ENCODE measurements around the gene CYP3A5. TPM values are rescaled to one million over a fixed set of nuclear protein-coding genes. Genes with fewer than 3 reads are reported as not detected.
A peak's percentile ranks its signal among the peaks of the same experiment; 100 is the strongest.

CYP3A5 gene
- total RNA-seq, 1 donor from 2014 or later, result 15.5 TPM

DNA sequence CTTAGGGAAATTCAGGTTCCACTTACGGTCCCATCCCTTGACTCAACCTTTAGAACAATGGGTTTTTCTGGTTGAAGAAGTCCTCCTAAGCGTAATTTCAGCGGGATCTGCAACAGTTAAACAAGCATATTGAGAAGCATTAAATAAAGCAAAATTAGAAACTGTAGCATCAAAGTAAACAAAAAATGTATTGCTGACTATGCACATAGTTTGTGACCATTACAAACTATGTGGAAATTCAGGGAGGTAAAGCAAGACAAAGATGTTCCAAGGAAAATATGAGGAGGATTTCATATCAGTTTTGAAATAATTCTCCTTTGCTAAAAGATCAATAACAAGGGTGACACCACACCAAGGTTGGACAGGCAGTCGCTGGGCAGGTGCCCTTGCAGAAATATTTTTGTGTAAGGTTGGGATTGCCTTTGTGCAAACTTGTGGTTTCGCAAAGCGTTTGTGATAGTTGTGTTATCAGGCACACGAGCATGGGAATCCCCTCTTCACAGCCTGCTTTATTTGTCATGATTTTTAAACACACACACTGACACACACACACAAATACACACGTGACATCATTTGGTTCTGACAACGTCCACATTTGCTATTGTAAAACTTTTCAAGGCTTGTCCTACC lies 5.4 kb upstream of the CYP3A5 start:
- no peak overlapping the region for H3K4me3 ChIP-seq
- TF ChIP-seq, protein P1, sequence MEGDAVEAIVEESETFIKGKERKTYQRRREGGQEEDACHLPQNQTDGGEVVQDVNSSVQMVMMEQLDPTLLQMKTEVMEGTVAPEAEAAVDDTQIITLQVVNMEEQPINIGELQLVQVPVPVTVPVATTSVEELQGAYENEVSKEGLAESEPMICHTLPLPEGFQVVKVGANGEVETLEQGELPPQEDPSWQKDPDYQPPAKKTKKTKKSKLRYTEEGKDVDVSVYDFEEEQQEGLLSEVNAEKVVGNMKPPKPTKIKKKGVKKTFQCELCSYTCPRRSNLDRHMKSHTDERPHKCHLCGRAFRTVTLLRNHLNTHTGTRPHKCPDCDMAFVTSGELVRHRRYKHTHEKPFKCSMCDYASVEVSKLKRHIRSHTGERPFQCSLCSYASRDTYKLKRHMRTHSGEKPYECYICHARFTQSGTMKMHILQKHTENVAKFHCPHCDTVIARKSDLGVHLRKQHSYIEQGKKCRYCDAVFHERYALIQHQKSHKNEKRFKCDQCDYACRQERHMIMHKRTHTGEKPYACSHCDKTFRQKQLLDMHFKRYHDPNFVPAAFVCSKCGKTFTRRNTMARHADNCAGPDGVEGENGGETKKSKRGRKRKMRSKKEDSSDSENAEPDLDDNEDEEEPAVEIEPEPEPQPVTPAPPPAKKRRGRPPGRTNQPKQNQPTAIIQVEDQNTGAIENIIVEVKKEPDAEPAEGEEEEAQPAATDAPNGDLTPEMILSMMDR (IDR thresholded peaks at IDR 0.05), result no peak
- ATAC-seq (no peak), DNase-seq (no peak)
- no peaks in the 10 kb centered on the region for H3K4me1 ChIP-seq
- H3K27me3 ChIP-seq (ENCODE audit: low read depth), result no peaks in the 10 kb centered on the region
- no peaks in the 10 kb centered on the region for H3K36me3 ChIP-seq
- no peak overlapping the region for H3K27ac ChIP-seq
- no peaks in the 10 kb centered on the region for H3K9me3 ChIP-seq
- intact Hi-C loops (cut with DNase I), result no loop called here

DNA sequence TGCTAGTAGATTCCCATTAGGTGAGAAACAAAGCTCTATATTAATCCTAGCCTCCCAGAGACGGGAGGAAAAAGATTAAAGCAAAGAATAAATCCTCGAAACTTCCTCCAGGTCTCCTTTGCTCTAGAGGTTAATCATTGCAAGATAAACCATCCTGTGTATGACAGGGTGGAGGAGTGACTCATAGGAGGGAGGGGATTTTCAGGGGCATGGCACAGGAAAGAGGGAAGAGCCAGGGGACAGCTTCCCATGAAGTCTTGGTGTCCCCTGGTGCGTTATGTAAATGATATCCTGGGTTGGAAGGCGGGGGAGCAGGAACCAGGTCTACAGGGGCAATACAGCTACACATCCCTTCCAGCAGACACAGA lies 780 bp downstream of the CYP3A5 start:
- Histone ChIP-seq H3K36me3 (no peaks in the 10 kb centered on the region), H3K27me3 (ENCODE audit: low read depth) (no peaks in the 10 kb centered on the region), H3K4me1 (peaks cover 5% of the 10 kb centered on the region), H3K27ac (no peak overlapping the region), H3K9me3 (no peaks in the 10 kb centered on the region), H3K4me3 (peak overlapping the region; percentile 47)
- ATAC-seq (peak; percentile 52 to 78), DNase-seq (no peak)
- intact Hi-C loops (cut with DNase I), result no loop called here
- TF ChIP-seq, protein P1 (IDR thresholded peaks at IDR 0.05), result no peak

DNA sequence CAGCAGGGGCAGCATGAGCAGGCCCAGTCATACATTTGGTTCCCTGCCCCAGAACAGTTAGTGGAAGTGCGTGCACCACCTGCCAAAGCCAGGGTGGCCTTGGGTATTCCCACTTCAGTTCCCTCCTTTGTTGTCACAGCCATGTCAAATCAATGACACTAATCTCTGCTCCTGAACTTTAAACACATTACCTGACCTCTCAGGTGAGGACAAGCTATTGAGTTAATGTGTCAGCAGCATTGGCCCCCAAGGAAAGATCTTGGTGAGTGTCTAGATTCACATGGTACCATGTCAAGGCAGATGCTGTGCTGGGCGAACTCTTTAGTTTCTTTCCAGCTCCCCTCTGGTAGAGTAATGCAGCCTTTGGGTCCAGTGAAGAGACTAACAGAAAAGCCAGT lies 2.1 kb downstream of the CYP3A5 start:
- no peak for ATAC-seq
- DNase-seq, result no peak
- Histone ChIP-seq H3K4me3 (peak overlapping the region; percentile 47), H3K9me3 (no peaks in the 10 kb centered on the region), H3K27me3 (ENCODE audit: low read depth) (no peaks in the 10 kb centered on the region), H3K4me1 (peaks cover 5% of the 10 kb centered on the region), H3K36me3 (peaks cover 8% of the 10 kb centered on the region), H3K27ac (no peak overlapping the region)
- intact Hi-C loops (cut with DNase I), result no loop called here
- TF ChIP-seq, protein P1 (IDR thresholded peaks at IDR 0.05), result no peak

DNA sequence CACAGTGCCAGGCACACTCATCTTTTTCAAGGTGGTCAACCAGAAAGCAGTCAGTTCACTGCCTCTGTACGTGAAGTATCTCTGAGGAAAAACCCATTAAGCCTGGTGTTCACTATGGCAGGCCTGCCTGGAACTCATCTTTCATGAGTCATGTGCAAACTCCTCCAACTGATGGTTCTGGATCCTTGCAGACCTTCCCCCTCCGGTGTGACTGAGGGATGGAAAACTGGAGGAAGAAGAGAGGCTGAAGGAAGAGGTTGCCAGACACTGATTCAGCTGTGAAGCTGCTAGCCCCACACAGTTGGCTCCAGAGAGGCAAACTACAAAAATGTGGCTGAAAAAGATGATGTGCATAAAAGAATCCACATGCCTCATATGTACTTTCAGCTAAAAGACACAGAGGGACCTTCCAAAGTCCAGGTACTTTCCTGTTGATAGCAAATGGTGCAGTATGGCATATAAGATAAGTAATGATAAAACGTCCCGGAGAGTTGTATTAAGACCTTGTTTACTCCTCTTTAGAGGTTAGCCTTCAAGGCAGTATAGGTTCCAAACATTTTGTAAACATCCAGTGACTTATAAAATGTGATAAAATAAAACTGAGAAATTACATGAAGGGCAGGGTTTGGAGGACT lies 2.7 kb downstream of the CYP3A5 start:
- peaks cover 13% of the 10 kb centered on the region for H3K36me3 ChIP-seq
- no peak for ATAC-seq
- TF ChIP-seq, protein P1 (IDR thresholded peaks at IDR 0.05), result no peak
- no peaks in the 10 kb centered on the region for H3K27me3 ChIP-seq (ENCODE audit: low read depth)
- H3K9me3 ChIP-seq, result no peaks in the 10 kb centered on the region
- H3K4me1 ChIP-seq, result peaks cover 5% of the 10 kb centered on the region
- H3K27ac ChIP-seq, result no peak overlapping the region
- intact Hi-C loops (cut with DNase I), result no loop called here
- no peak overlapping the region for H3K4me3 ChIP-seq
- DNase-seq, result no peak

DNA sequence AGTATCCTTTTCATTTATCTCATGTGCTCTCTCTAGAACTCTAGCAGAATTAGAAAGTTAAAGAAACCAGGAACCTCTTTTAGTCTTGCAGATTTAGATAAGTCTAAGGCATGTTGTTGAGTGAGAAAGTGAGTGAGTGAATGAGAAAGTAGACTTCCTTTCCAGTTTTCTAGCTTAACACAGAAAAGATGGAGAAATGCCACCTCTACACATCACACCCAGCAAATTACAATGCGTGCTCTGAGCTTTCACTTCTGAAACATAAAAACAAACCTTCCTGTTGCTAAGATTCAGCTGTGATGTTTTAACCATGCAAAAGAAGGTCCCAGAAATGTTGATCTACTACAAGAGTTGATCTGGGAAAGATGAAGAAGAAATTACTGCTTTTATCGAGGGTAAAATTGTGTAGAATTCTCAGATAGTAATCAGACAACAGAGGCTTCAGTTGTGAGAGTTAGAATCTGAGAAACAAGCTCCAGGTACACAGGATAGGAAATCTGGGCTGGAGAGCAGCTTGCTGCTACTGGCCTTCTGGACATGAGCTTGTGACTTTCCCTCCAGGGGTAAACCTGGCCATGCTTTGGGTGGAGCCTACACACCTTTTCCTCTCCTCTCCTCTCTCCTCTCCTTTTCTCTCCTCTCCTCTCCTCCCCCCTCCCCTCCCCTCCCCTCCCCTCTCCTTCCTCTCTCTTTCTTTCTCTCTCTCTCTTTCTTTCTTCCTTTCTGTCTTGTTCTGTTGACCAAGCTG lies 4.6 kb downstream of the CYP3A5 start:
- ATAC-seq (no peak), DNase-seq (no peak)
- peaks cover 17% of the 10 kb centered on the region for H3K36me3 ChIP-seq
- intact Hi-C loops (cut with DNase I), result no loop called here
- TF ChIP-seq, protein P1 (IDR thresholded peaks at IDR 0.05), result no peak
- peaks cover 5% of the 10 kb centered on the region for H3K4me1 ChIP-seq
- no peak overlapping the region for H3K4me3 ChIP-seq
- no peaks in the 10 kb centered on the region for H3K9me3 ChIP-seq
- no peak overlapping the region for H3K27ac ChIP-seq
- no peaks in the 10 kb centered on the region for H3K27me3 ChIP-seq (ENCODE audit: low read depth)
